Transverse colon (tissue), 4 donors: ENCODE results near the gene KIF1A. TPM values are rescaled to one million over a fixed set of nuclear protein-coding genes. Genes with fewer than 3 reads are reported as not detected.
"Not testable (repeated sequence)": the region's sequence is repeated elsewhere in the genome, so short reads cannot be mapped to it uniquely, and the experiment has no call there.

Experiments used
- DNase-seq: peaks from one replicate; pipeline ENCODE4 v3.0.0-alpha.2; 2019
- H3K27ac ChIP-seq, 4 donors: fragments of 200-600 bp; sonication (generic); 2 replicates each; pipeline ENCODE4 v1.5.1; 2016 to 2018; ENCODE audit warnings: inconsistent platforms in 4 of 4
- H3K27me3 ChIP-seq: fragments of 200-600 bp; sonication (generic); 2 replicates; pipeline ENCODE4 v1.5.1; 2017; ENCODE audit warnings: inconsistent platforms
- H3K36me3 ChIP-seq, 4 donors: fragments of 200-600 bp; sonication (generic); 2 replicates each; pipeline ENCODE4 v1.5.1; 2017 to 2019; ENCODE audit warnings: inconsistent platforms in 4 of 4
- H3K4me1 ChIP-seq, 4 donors: fragments of 200-600 bp; sonication (generic); 2 replicates each; pipeline ENCODE4 v1.5.1; 2017 to 2020; ENCODE audit warnings: inconsistent platforms in 4 of 4
- H3K4me3 ChIP-seq, 4 donors: fragments of 200-600 bp; sonication (generic); 1 replicate in 1 of 4; 2 replicates in 3 of 4; pipeline versions ENCODE4 v1.5.1 to v1.6.1; 2017 to 2019; ENCODE audit warnings: inconsistent platforms in 4 of 4
- H3K9me3 ChIP-seq, 2 donors: fragments of 200-600 bp; sonication (generic); 2 replicates each; pipeline ENCODE4 v1.5.1; 2017 to 2019; ENCODE audit warnings: inconsistent platforms in 2 of 2
- CTCF ChIP-seq, 5 experiments: fragments of 200-600 bp in 3 of 5; fragments of 450-650 bp in 2 of 5; sonication (generic) in 3 of 5; IDR thresholded peaks; 1 replicate in 2 of 5; 2 replicates in 3 of 5; pipeline ENCODE4 v1.5.1; 2016 to 2017; ENCODE audit warnings: antibody characterized with exemption in 5 of 5, inconsistent platforms in 3 of 5, mild to moderate bottlenecking in 2 of 5, moderate library complexity in 1 of 5
- EP300 ChIP-seq: sonication (generic); formaldehyde crosslinking; IDR thresholded peaks from one replicate; pipeline ENCODE4 v1.6.1; 2017; ENCODE audit warnings: antibody characterized with exemption, low read depth
- POLR2A ChIP-seq: fragments of 450-650 bp; IDR thresholded peaks from one replicate; pipeline ENCODE4 v1.6.1; 2016; ENCODE audit warnings: antibody characterized with exemption, mild to moderate bottlenecking, moderate library complexity
- POLR2AphosphoS5 ChIP-seq, 3 donors: sonication (generic); formaldehyde crosslinking; IDR thresholded peaks; one replicate each; pipeline ENCODE4 v1.6.1; 2016; ENCODE audit warnings: antibody characterized with exemption in 3 of 3
- WGBS, 2 donors: methylation state at CpG; one replicate each; pipeline ENCODE4 v1.1.5; 2018; ENCODE audit warnings: low coverage in 1 of 2; 5-methylcytosine and 5-hydroxymethylcytosine counted together
- in situ Hi-C, 4 donors: fragments of 200-750 bp; cut with MboI; loops; one replicate each; pipeline versions ENCODE4 v1.15.0 to v1.15.1; 2017; ENCODE audit warnings: low sequenced_read_pairs in 3 of 4, low pct_ligation_motif_present in 1 of 4, low pct_unique_long_range_greater_than_20kb in 1 of 4
- intact Hi-C: fragments of 100-400 bp; cut with DNase I; formaldehyde crosslinking; loops from one replicate; pipeline ENCODE4 v1.15.1; 2023; ENCODE audit warnings: low total_unique reads
- total RNA-seq, 4 donors: library from RNA; depleted of rRNA; stranded (reverse); fragments of >200 nt; gene quantifications; one replicate each; pipeline ENCODE4 v1.1.0, GENCODE V29; 2016

KIF1A gene
- total RNA-seq, 4 donors from 2014 or later: 0.40 to 3.4 (median 2.9) TPM

GRCh38 chr2:240674461-240675184 is 145.4 kb downstream of the KIF1A start:
- in situ Hi-C loops, H3K4me3 ChIP-seq, H3K9me3 ChIP-seq, H3K36me3 ChIP-seq, DNase-seq, H3K4me1 ChIP-seq, H3K27ac ChIP-seq, intact Hi-C loops: not testable (repeated sequence)
- peaks cover 44% of the 10 kb centered on the region for H3K27me3 ChIP-seq
- 39 to 83% methylated on average over 1 to 5 of the region's 16 CpGs for whole genome bisulfite sequencing, 2 donors

DNA sequence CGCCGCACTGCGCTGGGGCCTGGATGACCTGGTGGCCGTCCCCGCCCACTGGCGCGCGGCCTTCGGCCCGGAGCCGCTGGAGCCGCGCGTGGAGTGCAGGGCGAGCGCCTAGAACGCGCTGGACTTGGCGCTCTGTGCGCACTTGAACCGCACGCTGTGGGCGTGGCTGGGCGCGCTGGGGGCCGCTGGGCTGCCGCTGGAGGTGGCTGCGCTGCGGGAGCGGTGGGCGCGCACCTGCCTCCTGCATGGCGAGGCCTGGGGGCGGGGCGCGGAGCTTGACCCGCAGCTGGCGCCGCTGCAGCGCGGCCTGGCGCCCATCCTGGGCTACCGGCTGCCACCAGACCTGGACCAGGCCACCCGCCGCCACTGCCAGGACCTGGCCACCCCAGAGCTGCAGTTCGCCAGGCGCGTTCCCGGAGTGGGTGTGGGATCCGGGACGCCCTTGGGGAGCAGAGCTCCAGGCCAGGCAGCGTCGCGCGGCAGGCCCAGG is 147.3 kb downstream of the KIF1A start:
- in situ Hi-C loops: no loop called here
- TF ChIP-seq POLR2A: no peak
- TF ChIP-seq EP300: no peak
- TF ChIP-seq POLR2AphosphoS5 (IDR thresholded peaks at IDR 0.05): no peak
- TF ChIP-seq CTCF (IDR thresholded peaks at IDR 0.05): no peak
- Histone ChIP-seq H3K36me3 (no peaks in the 10 kb centered on the region), H3K9me3 (no peaks in the 10 kb centered on the region), H3K4me3 (no peak overlapping the region), H3K4me1 (no peaks in the 10 kb centered on the region), H3K27me3 (peaks cover 61% of the 10 kb centered on the region), H3K27ac (no peak overlapping the region)
- WGBS, 2 donors: 30% methylated on average over 42 of the region's 55 CpGs; no CpG with 5 or more reads in 1 of the 2 donors
- intact Hi-C loops: no loop called here
- no peak for DNase-seq

GRCh38 chr2:240672076-240672700 is 147.8 kb downstream of the KIF1A start:
- no peaks in the 10 kb centered on the region for H3K4me1 ChIP-seq
- H3K36me3 ChIP-seq: no peaks in the 10 kb centered on the region
- TF ChIP-seq EP300: no peak
- TF ChIP-seq CTCF (IDR thresholded peaks at IDR 0.05): no peak
- no peak for DNase-seq
- H3K4me3 ChIP-seq: no peak overlapping the region
- no peaks in the 10 kb centered on the region for H3K9me3 ChIP-seq
- 78% methylated on average over 46 of the region's 46 CpGs; no CpG with 5 or more reads in 1 of the 2 donors for WGBS, 2 donors
- in situ Hi-C loops: no loop called here
- H3K27ac ChIP-seq: no peak overlapping the region
- intact Hi-C loops: no loop called here
- H3K27me3 ChIP-seq: peaks cover 67% of the 10 kb centered on the region

- Histone ChIP-seq H3K4me3 (no peak overlapping the region), H3K36me3 (no peaks in the 10 kb centered on the region), H3K27me3 (peaks cover 79% of the 10 kb centered on the region), H3K27ac (no peak overlapping the region), H3K9me3 (no peaks in the 10 kb centered on the region), H3K4me1 (no peaks in the 10 kb centered on the region)
- intact Hi-C loops: no loop called here
- in situ Hi-C loops: no loop called here
- TF ChIP-seq POLR2AphosphoS5 (IDR thresholded peaks at IDR 0.05) (no peak), POLR2A (no peak), EP300 (no peak), CTCF (IDR thresholded peaks at IDR 0.05) (no peak)
- WGBS, 2 donors: 72 to 73% methylated on average over 4 of the region's 4 CpGs
- DNase-seq: no peak
Measured at GRCh38 chr2:240670950-240671349, 149.1 kb downstream of the KIF1A start.
